Measurements from ENCODE around the gene ANTXR2. TPM values are rescaled to one million over a fixed set of nuclear protein-coding genes. Genes with fewer than 3 reads are reported as not detected.

Gene ANTXR2
- total RNA-seq, 2 donors from 2014 or later = 13.6 to 16.4 TPM

- DNase-seq = no peak
- TF ChIP-seq, protein P1, sequence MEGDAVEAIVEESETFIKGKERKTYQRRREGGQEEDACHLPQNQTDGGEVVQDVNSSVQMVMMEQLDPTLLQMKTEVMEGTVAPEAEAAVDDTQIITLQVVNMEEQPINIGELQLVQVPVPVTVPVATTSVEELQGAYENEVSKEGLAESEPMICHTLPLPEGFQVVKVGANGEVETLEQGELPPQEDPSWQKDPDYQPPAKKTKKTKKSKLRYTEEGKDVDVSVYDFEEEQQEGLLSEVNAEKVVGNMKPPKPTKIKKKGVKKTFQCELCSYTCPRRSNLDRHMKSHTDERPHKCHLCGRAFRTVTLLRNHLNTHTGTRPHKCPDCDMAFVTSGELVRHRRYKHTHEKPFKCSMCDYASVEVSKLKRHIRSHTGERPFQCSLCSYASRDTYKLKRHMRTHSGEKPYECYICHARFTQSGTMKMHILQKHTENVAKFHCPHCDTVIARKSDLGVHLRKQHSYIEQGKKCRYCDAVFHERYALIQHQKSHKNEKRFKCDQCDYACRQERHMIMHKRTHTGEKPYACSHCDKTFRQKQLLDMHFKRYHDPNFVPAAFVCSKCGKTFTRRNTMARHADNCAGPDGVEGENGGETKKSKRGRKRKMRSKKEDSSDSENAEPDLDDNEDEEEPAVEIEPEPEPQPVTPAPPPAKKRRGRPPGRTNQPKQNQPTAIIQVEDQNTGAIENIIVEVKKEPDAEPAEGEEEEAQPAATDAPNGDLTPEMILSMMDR (conservative IDR thresholded peaks at IDR 0.05) = no peak
- H3K27me3 Mint-ChIP-seq (ENCODE audit: insufficient read depth) = no peaks in the 10 kb centered on the region
- Histone ChIP-seq H3K27ac (ENCODE audit: low read depth, low read length) (no peak overlapping the region), H3K36me3 (ENCODE audit: control insufficient read depth, insufficient read depth, low read length) (no peaks in the 10 kb centered on the region), H3K9ac (ENCODE audit: extremely low read depth, low read length, poor library complexity, severe bottlenecking) (no peak overlapping the region), H3K4me1 (ENCODE audit: control insufficient read depth, insufficient read depth, low read length) (no peaks in the 10 kb centered on the region), H3K9me3 (ENCODE audit: control insufficient read depth, low read length) (no peaks in the 10 kb centered on the region), H3K27me3 (ENCODE audit: control insufficient read depth, insufficient read depth, low read length, poor library complexity, severe bottlenecking) (no peaks in the 10 kb centered on the region), H3K4me3 (ENCODE audit: low read length) (no peak overlapping the region)
- H3K9me3 Mint-ChIP-seq = no peaks in the 10 kb centered on the region
- H3K27ac Mint-ChIP-seq = no peak overlapping the region
- WGBS, 2 experiments (ENCODE audit: insufficient coverage in 1 of 2, insufficient read length in 1 of 2) = 85 to 92% methylated on average over 3 to 4 of the region's 4 CpGs
- H3K4me3 Mint-ChIP-seq = no peak overlapping the region
- H3K4me1 Mint-ChIP-seq = peaks cover 3% of the 10 kb centered on the region
- no peaks in the 10 kb centered on the region for H3K36me3 Mint-ChIP-seq (ENCODE audit: low read depth)
Measured at GRCh38 chr4:80097400-80098177, 24.6 kb upstream of the ANTXR2 start.

- no peak overlapping the region for H3K27ac ChIP-seq (ENCODE audit: low read depth, low read length)
- H3K9ac ChIP-seq (ENCODE audit: extremely low read depth, low read length, poor library complexity, severe bottlenecking) = no peak overlapping the region
- H3K36me3 Mint-ChIP-seq (ENCODE audit: low read depth) = no peaks in the 10 kb centered on the region
- H3K27me3 Mint-ChIP-seq (ENCODE audit: insufficient read depth) = peaks cover 7% of the 10 kb centered on the region
- no peaks in the 10 kb centered on the region for H3K9me3 Mint-ChIP-seq
- H3K4me1 Mint-ChIP-seq = peaks cover 3% of the 10 kb centered on the region
- no peak for DNase-seq
- no peaks in the 10 kb centered on the region for H3K36me3 ChIP-seq (ENCODE audit: control insufficient read depth, insufficient read depth, low read length)
- H3K9me3 ChIP-seq (ENCODE audit: control insufficient read depth, low read length) = no peaks in the 10 kb centered on the region
- no peak overlapping the region for H3K27ac Mint-ChIP-seq
- TF ChIP-seq, protein P1 (conservative IDR thresholded peaks at IDR 0.05) = no peak
- no peaks in the 10 kb centered on the region for H3K27me3 ChIP-seq (ENCODE audit: control insufficient read depth, insufficient read depth, low read length, poor library complexity, severe bottlenecking)
- no peak overlapping the region for H3K4me3 Mint-ChIP-seq
- WGBS, 2 experiments (ENCODE audit: insufficient coverage in 1 of 2, insufficient read length in 1 of 2) = 93% methylated on average over 3 of the region's 4 CpGs; no CpG with 5 or more reads in 1 of the 2 experiments
- no peaks in the 10 kb centered on the region for H3K4me1 ChIP-seq (ENCODE audit: control insufficient read depth, insufficient read depth, low read length)
- no peak overlapping the region for H3K4me3 ChIP-seq (ENCODE audit: low read length)
Measured at GRCh38 chr4:80096175-80096850, 23.3 kb upstream of the ANTXR2 start.

DNA sequence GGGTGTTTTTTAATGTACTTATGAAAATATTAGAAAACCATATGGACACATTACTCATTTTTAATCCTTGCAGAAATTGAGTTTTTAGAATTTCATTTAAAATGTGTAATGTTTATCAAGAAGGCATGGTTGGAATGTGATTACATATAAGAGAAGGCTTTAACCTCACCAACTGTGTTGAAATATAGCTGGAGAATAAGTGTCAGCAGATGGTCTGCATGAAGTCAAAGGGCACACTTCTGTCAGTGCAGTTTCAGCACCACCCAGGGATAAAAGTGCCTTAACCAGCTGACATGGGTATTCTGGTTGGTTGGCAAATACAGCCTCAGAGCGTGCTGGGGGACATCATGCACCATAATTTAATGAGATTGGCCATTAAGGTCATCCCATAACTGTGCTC is 21.2 kb upstream of the ANTXR2 start:
- Mint-ChIP-seq H3K36me3 (ENCODE audit: low read depth) (no peaks in the 10 kb centered on the region), H3K27ac (no peak overlapping the region), H3K27me3 (ENCODE audit: insufficient read depth) (peaks cover 10% of the 10 kb centered on the region), H3K4me3 (no peak overlapping the region), H3K4me1 (peaks cover 3% of the 10 kb centered on the region), H3K9me3 (no peaks in the 10 kb centered on the region)
- no peaks in the 10 kb centered on the region for H3K4me1 ChIP-seq (ENCODE audit: control insufficient read depth, insufficient read depth, low read length)
- H3K36me3 ChIP-seq (ENCODE audit: control insufficient read depth, insufficient read depth, low read length) = no peaks in the 10 kb centered on the region
- TF ChIP-seq, protein P1 (conservative IDR thresholded peaks at IDR 0.05) = no peak
- 93% methylated on average over 1 of the region's 1 CpG; no CpG with 5 or more reads in 1 of the 2 experiments for WGBS, 2 experiments (ENCODE audit: insufficient coverage in 1 of 2, insufficient read length in 1 of 2)
- no peak overlapping the region for H3K9ac ChIP-seq (ENCODE audit: extremely low read depth, low read length, poor library complexity, severe bottlenecking)
- no peak overlapping the region for H3K27ac ChIP-seq (ENCODE audit: low read depth, low read length)
- no peaks in the 10 kb centered on the region for H3K9me3 ChIP-seq (ENCODE audit: control insufficient read depth, low read length)
- H3K4me3 ChIP-seq (ENCODE audit: low read length) = no peak overlapping the region
- no peak for DNase-seq
- peaks cover 5% of the 10 kb centered on the region for H3K27me3 ChIP-seq (ENCODE audit: control insufficient read depth, insufficient read depth, low read length, poor library complexity, severe bottlenecking)

Data from endodermal cell (in vitro differentiated cells).